Anterior cingulate cortex (tissue), 58 donors: ENCODE results near the gene SMARCD3.

Source experiments
- DNase-seq, 58 donors: peaks; one replicate each; lab custom pipeline; 2025; lab: John Stamatoyannopoulos, UW

SMARCD3 gene

GRCh38 chr7:151194188-151194587 is 54.3 kb downstream of the SMARCD3 start:
- DNase-seq = no peak

- no peak for DNase-seq
Observed at GRCh38 chr7:151193203-151193978, 55.1 kb downstream of the SMARCD3 start.

GRCh38 chr7:151192002-151192539 is 56.4 kb downstream of the SMARCD3 start:
- DNase-seq = no peak

GRCh38 chr7:151191544-151191943 is 57.0 kb downstream of the SMARCD3 start:
- DNase-seq = no peak

- no peak for DNase-seq
Observed at GRCh38 chr7:151189038-151189437, 59.5 kb downstream of the SMARCD3 start.
